ENCODE measurements around the gene TCP11. TPM values are rescaled to one million over a fixed set of nuclear protein-coding genes. Genes with fewer than 3 reads are reported as not detected.

Gene TCP11
- not detected for total RNA-seq

- no peak for DNase-seq (ENCODE audit: low spot score)
- Histone ChIP-seq H3K4me3 (peak within 1 kb of the TSS; percentile 9 to 36), H3K27ac (no peak within 1 kb of the TSS), H3K27me3 (no peaks in the 10 kb centered on the region), H3K9me3 (no peaks in the 10 kb centered on the region), H3K4me1 (peaks cover 0 to 14% of the 10 kb centered on the region in 2 donors), H3K36me3 (no peaks in the 10 kb centered on the region)
- TF ChIP-seq CTCF (IDR thresholded peaks at IDR 0.05): no peak
Measured at GRCh38 chr6:35141007-35141655, at the start of gene TCP11. Gene TCP11 (minus strand): TSS chr6:35141339. CDS start chr6:35140870, 469 bp downstream.

GRCh38 chr6:35190306-35190705 is 49.2 kb upstream of the TCP11 start:
- Histone ChIP-seq H3K27ac (no peak overlapping the region), H3K36me3 (no peaks in the 10 kb centered on the region), H3K27me3 (no peaks in the 10 kb centered on the region), H3K4me3 (no peak overlapping the region), H3K4me1 (peaks cover 0 to 5% of the 10 kb centered on the region in 2 donors), H3K9me3 (no peaks in the 10 kb centered on the region)
- DNase-seq (ENCODE audit: low spot score): no peak
- no peak for TF ChIP-seq CTCF (IDR thresholded peaks at IDR 0.05)

GRCh38 chr6:35188886-35189285 is 47.7 kb upstream of the TCP11 start:
- no peak overlapping the region for H3K27ac ChIP-seq
- H3K27me3 ChIP-seq: no peaks in the 10 kb centered on the region
- H3K4me1 ChIP-seq: peaks cover 0 to 13% of the 10 kb centered on the region in 2 donors
- DNase-seq (ENCODE audit: low spot score): no peak
- H3K9me3 ChIP-seq: no peaks in the 10 kb centered on the region
- no peaks in the 10 kb centered on the region for H3K36me3 ChIP-seq
- no peak overlapping the region for H3K4me3 ChIP-seq
- TF ChIP-seq CTCF (IDR thresholded peaks at IDR 0.05): no peak

- no peaks in the 10 kb centered on the region for H3K36me3 ChIP-seq
- H3K27ac ChIP-seq: no peak overlapping the region
- peaks cover 0 to 22% of the 10 kb centered on the region in 2 donors for H3K4me1 ChIP-seq
- no peaks in the 10 kb centered on the region for H3K27me3 ChIP-seq
- DNase-seq (ENCODE audit: low spot score): no peak
- no peak overlapping the region for H3K4me3 ChIP-seq
- no peak for TF ChIP-seq CTCF (IDR thresholded peaks at IDR 0.05)
- H3K9me3 ChIP-seq: no peaks in the 10 kb centered on the region
Measured at GRCh38 chr6:35186571-35186970, 45.4 kb upstream of the TCP11 start.

- no peak for DNase-seq (ENCODE audit: low spot score)
- Histone ChIP-seq H3K4me1 (peaks cover 0 to 28% of the 10 kb centered on the region in 2 donors), H3K9me3 (no peaks in the 10 kb centered on the region), H3K27ac (no peak overlapping the region), H3K27me3 (no peaks in the 10 kb centered on the region), H3K36me3 (no peaks in the 10 kb centered on the region), H3K4me3 (no peak overlapping the region)
- TF ChIP-seq CTCF (IDR thresholded peaks at IDR 0.05): no peak
Measured at GRCh38 chr6:35185971-35186370, 44.8 kb upstream of the TCP11 start.

- no peak for DNase-seq (ENCODE audit: low spot score)
- no peak for TF ChIP-seq CTCF (IDR thresholded peaks at IDR 0.05)
- Histone ChIP-seq H3K4me3 (no peak overlapping the region), H3K36me3 (no peaks in the 10 kb centered on the region), H3K27me3 (no peaks in the 10 kb centered on the region), H3K4me1 (peaks cover 0 to 31% of the 10 kb centered on the region in 2 donors), H3K27ac (no peak overlapping the region), H3K9me3 (no peaks in the 10 kb centered on the region)
Measured at GRCh38 chr6:35185302-35185681, 44.2 kb upstream of the TCP11 start.

Measured in right atrium auricular region (tissue), 2 donors.